ENCODE data around the gene KLHL14.

DNA sequence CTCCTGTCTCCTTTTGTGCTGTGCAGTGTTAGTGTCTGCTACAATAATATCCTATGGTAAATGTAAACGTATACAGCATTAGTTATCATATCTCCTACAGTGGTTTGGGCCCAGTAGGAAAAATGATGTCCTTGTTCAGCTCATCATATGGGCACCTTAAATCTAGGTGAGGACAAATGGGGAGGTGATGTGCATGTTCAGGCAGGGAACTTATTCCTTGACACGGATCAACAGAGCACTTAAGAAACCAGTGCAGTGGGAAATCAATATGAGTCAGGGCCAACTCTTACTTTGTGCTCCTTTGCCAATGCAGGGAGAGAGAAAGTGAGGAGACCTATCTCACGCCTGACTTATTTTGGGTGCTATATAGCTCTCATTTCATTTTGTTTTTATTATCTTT, 76.4 kb downstream of the KLHL14 start:
- no peak for TF ChIP-seq YY1 (IDR thresholded peaks at IDR 0.05; ENCODE audit: extremely low read depth, insufficient replicate concordance, low read depth, low read length)
- no peak for TF ChIP-seq EZH2 (IDR thresholded peaks at IDR 0.05)
- TF ChIP-seq CTCF (IDR thresholded peaks at IDR 0.05 in 2 of 3, conservative IDR thresholded peaks at IDR 0.05 in 1 of 3; ENCODE audit: borderline replicate concordance in 1 of 3, insufficient read depth in 1 of 3, low read depth in 2 of 3, low read length in 2 of 3) = no peak
